H1 (cell line): ENCODE data around the gene KBTBD12. TPM values are rescaled to one million over a fixed set of nuclear protein-coding genes. Genes with fewer than 3 reads are reported as not detected.
A peak's percentile ranks its signal among the peaks of the same experiment; 100 is the strongest.

Experiments
- CTCF ChIA-PET: fragments of 300-600 bp; sonication (Branson Sonifier 250); formaldehyde crosslinking; loops from one replicate; lab custom pipeline; 2021; ENCODE audit not compliant: partially characterized antibody; lab: Charles Lee
- POLR2A ChIA-PET: fragments of 300-600 bp; sonication (Branson Sonifier 250); formaldehyde crosslinking; loops from one replicate; lab custom pipeline; 2021; ENCODE audit warnings: inconsistent platforms; ENCODE audit not compliant: partially characterized antibody; lab: Charles Lee
- DNase-seq, 2 experiments: peaks; one replicate each; pipeline versions ENCODE4 v3.0.0 to v3.0.0-alpha.2; 2010 to 2022; ENCODE audit warnings: low spot score in 2 of 2, low read depth in 1 of 2, mixed read lengths in 1 of 2
- FAIRE-seq: peaks from 2 replicates; lab custom pipeline; 2011; peaks lifted over from hg19 to GRCh38; lab: Jason Lieb, UNC
- H2AFZ ChIP-seq: 2 replicates; pipeline ENCODE4 v1.8.1; 2012; ENCODE audit warnings: low read length, inconsistent platforms
- H2AK5ac ChIP-seq: 2 replicates; pipeline ENCODE4 v1.6.1; 2013; ENCODE audit warnings: low read depth, low read length
- H2BK120ac ChIP-seq: replicated peaks from 2 replicates; pipeline ENCODE3; 2013; ENCODE audit warnings: low read depth, low read length, inconsistent platforms
- H2BK12ac ChIP-seq: 2 replicates; pipeline ENCODE4 v1.6.1; 2013; ENCODE audit warnings: low read depth, low read length
- H2BK15ac ChIP-seq: 2 replicates; pipeline ENCODE4 v1.6.1; 2013; ENCODE audit warnings: low read length
- H2BK20ac ChIP-seq: 2 replicates; pipeline ENCODE4 v1.6.1; 2013; ENCODE audit warnings: low read length
- H2BK5ac ChIP-seq: 2 replicates; pipeline ENCODE4 v1.6.1; 2013; ENCODE audit warnings: low read depth, low read length
- H3K14ac ChIP-seq: 2 replicates; pipeline ENCODE4 v1.6.1; 2013; ENCODE audit warnings: inconsistent platforms; ENCODE audit not compliant: insufficient read length
- H3K18ac ChIP-seq: 2 replicates; pipeline ENCODE4 v1.6.1; 2013; ENCODE audit warnings: low read length; ENCODE audit errors: extremely low read depth
- H3K23ac ChIP-seq: 2 replicates; pipeline ENCODE4 v1.6.1; 2013; ENCODE audit warnings: inconsistent platforms; ENCODE audit not compliant: insufficient read length
- H3K23me2 ChIP-seq: 2 replicates; pipeline ENCODE4 v1.6.1; 2013; ENCODE audit warnings: low read depth, low read length
- H3K27ac ChIP-seq: 2 replicates; pipeline ENCODE4 v1.6.1; 2011; ENCODE audit warnings: low read depth, low read length, inconsistent platforms
- H3K27me3 ChIP-seq, 4 experiments: replicated peaks in 1 of 4; 1 replicate in 1 of 4; 2 replicates in 3 of 4; pipeline versions ENCODE4 v1.6.1 to v1.8.1; 2011 to 2013; ENCODE audit warnings: low read length in 3 of 4, mild to moderate bottlenecking in 3 of 4, inconsistent platforms in 2 of 4, mixed read lengths in 2 of 4, moderate library complexity in 1 of 4; ENCODE audit not compliant: control insufficient read depth in 3 of 4, insufficient read depth in 3 of 4; ENCODE audit errors: extremely low read depth in 1 of 4
- H3K36me3 ChIP-seq, 4 experiments: 2 replicates each; pipeline versions ENCODE4 v1.6.1 to v1.8.1; 2011 to 2013; ENCODE audit warnings: mild to moderate bottlenecking in 4 of 4, low read length in 3 of 4, moderate library complexity in 2 of 4, control low read depth in 1 of 4, inconsistent platforms in 1 of 4; ENCODE audit not compliant: insufficient read depth in 4 of 4, control insufficient read depth in 2 of 4
- H3K4ac ChIP-seq: replicated peaks from 2 replicates; pipeline ENCODE3; 2013; ENCODE audit warnings: low read length, low read depth, mixed read lengths, inconsistent platforms; ENCODE audit not compliant: insufficient read length
- H3K4me1 ChIP-seq, 4 experiments: replicated peaks in 1 of 4; 1 replicate in 1 of 4; 2 replicates in 3 of 4; pipeline versions ENCODE4 v1.6.1 to v1.8.1; 2011 to 2013; ENCODE audit warnings: low read length in 3 of 4, inconsistent platforms in 2 of 4, mixed read lengths in 1 of 4; ENCODE audit not compliant: insufficient read depth in 4 of 4, control insufficient read depth in 3 of 4
- H3K4me2 ChIP-seq, 2 experiments: 2 replicates each; pipeline versions ENCODE4 v1.6.1 to v1.8.1; 2011 to 2013; ENCODE audit warnings: low read depth in 2 of 2, low read length in 2 of 2, control low read depth in 1 of 2, inconsistent platforms in 1 of 2, mild to moderate bottlenecking in 1 of 2; ENCODE audit not compliant: insufficient read depth in 1 of 2
- H3K4me3 ChIP-seq, 4 experiments: fragments of 200-600, 300-600 bp in 1 of 4; sonication (generic), shearing (Covaris generic), sonication (Bioruptor Twin) in 1 of 4; 2 replicates each; pipeline versions ENCODE4 v1.5.1 to v1.8.1; 2011 to 2016; ENCODE audit warnings: low read length in 4 of 4, low read depth in 3 of 4, control low read depth in 2 of 4, inconsistent platforms in 2 of 4, mild to moderate bottlenecking in 2 of 4, mixed read lengths in 1 of 4, moderate library complexity in 1 of 4; ENCODE audit not compliant: insufficient read depth in 2 of 4; ENCODE audit errors: extremely low read depth in 1 of 4
- H3K56ac ChIP-seq: replicated peaks from 2 replicates; pipeline ENCODE3; 2013; ENCODE audit warnings: low read depth, mild to moderate bottlenecking, mixed read lengths, low read length, inconsistent platforms; ENCODE audit not compliant: insufficient read length
- H3K79me1 ChIP-seq: 2 replicates; pipeline ENCODE4 v1.6.1; 2013; ENCODE audit warnings: low read depth, low read length, control low read depth
- H3K79me2 ChIP-seq, 2 experiments: 2 replicates each; pipeline versions ENCODE4 v1.6.1 to v1.8.1; 2012 to 2013; ENCODE audit warnings: low read length in 2 of 2, mild to moderate bottlenecking in 2 of 2, inconsistent platforms in 1 of 2; ENCODE audit not compliant: insufficient read depth in 2 of 2, control insufficient read depth in 1 of 2
- H3K9ac ChIP-seq, 4 experiments: replicated peaks in 1 of 4; 1 replicate in 1 of 4; 2 replicates in 3 of 4; pipeline versions ENCODE4 v1.6.1 to v1.8.1; 2011 to 2013; ENCODE audit warnings: low read depth in 3 of 4, low read length in 3 of 4, control low read depth in 2 of 4, mild to moderate bottlenecking in 2 of 4, moderate library complexity in 2 of 4, inconsistent platforms in 1 of 4; ENCODE audit errors: extremely low read depth in 1 of 4
- H3K9me3 ChIP-seq, 2 experiments: 2 replicates each; pipeline versions ENCODE4 v1.6.1 to v1.8.1; 2012 to 2013; ENCODE audit warnings: mild to moderate bottlenecking in 2 of 2, moderate library complexity in 2 of 2, control low read depth in 1 of 2, inconsistent platforms in 1 of 2, low read depth in 1 of 2, low read length in 1 of 2, mixed read lengths in 1 of 2; ENCODE audit not compliant: insufficient read depth in 2 of 2
- H4K20me1 ChIP-seq, 2 experiments: replicated peaks in 1 of 2; 2 replicates each; pipeline versions ENCODE3 to v1.8.1; 2011 to 2013; ENCODE audit warnings: inconsistent platforms in 2 of 2, low read length in 2 of 2, mild to moderate bottlenecking in 1 of 2; ENCODE audit not compliant: insufficient read depth in 2 of 2, control insufficient read depth in 1 of 2
- H4K5ac ChIP-seq: 2 replicates; pipeline ENCODE4 v1.6.1; 2013; ENCODE audit warnings: low read length, low read depth, mixed read lengths, inconsistent platforms; ENCODE audit not compliant: insufficient read length
- H4K8ac ChIP-seq: 2 replicates; pipeline ENCODE4 v1.8.0; 2013; ENCODE audit warnings: mild to moderate bottlenecking, moderate library complexity, low read length, inconsistent platforms; ENCODE audit not compliant: insufficient read depth; ENCODE audit errors: extremely low read depth
- H4K91ac ChIP-seq: replicated peaks from 2 replicates; pipeline ENCODE3; 2013; ENCODE audit warnings: low read length, mixed read lengths, inconsistent platforms; ENCODE audit not compliant: insufficient read length
- ATF2 ChIP-seq: IDR thresholded peaks from 2 replicates; pipeline ENCODE4 v1.6.1; 2012; ENCODE audit warnings: low read length, inconsistent platforms
- CREB1 ChIP-seq: IDR thresholded peaks from 2 replicates; pipeline ENCODE4 v1.6.1; 2012; ENCODE audit warnings: inconsistent platforms
- EP300 ChIP-seq, 2 experiments: IDR thresholded peaks; 1 replicate in 1 of 2; 2 replicates in 1 of 2; pipeline ENCODE4 v1.6.1; 2011 to 2012; ENCODE audit warnings: low read depth in 2 of 2, low read length in 2 of 2, mild to moderate bottlenecking in 2 of 2, borderline replicate concordance in 1 of 2, inconsistent platforms in 1 of 2, moderate library complexity in 1 of 2
- HDAC6 ChIP-seq: IDR thresholded peaks from one replicate; pipeline ENCODE4 v1.7.1; 2012; ENCODE audit warnings: low read depth, mild to moderate bottlenecking, inconsistent platforms, low read length, moderate library complexity
- MAX ChIP-seq: IDR thresholded peaks from 2 replicates; pipeline ENCODE4 v1.6.1; 2012; ENCODE audit warnings: inconsistent platforms
- SIN3A ChIP-seq, 2 experiments: IDR thresholded peaks in 1 of 2; conservative IDR thresholded peaks in 1 of 2; 2 replicates each; pipeline ENCODE4 v1.6.1; 2011 to 2012; ENCODE audit warnings: low read length in 2 of 2, improper control_type of control experiment in 1 of 2, low read depth in 1 of 2, mild to moderate bottlenecking in 1 of 2
- SP4 ChIP-seq: IDR thresholded peaks from 2 replicates; pipeline ENCODE4 v1.6.1; 2012; ENCODE audit warnings: low read length, inconsistent platforms
- TAF1 ChIP-seq: IDR thresholded peaks from 2 replicates; pipeline ENCODE4 v1.6.1; 2011; ENCODE audit warnings: mild to moderate bottlenecking, low read depth, low read length
- WGBS, 2 experiments: shearing (Covaris generic) in 1 of 2; methylation state at CpG; one replicate each; pipeline versions ENCODE4 v1.1.6 to v1.1.7; 2013 to 2015; ENCODE audit warnings: low lambda C conversion rate in 2 of 2, mixed read lengths in 2 of 2, inconsistent platforms in 1 of 2, low coverage in 1 of 2, missing lambda C conversion rate in 1 of 2; ENCODE audit not compliant: insufficient replicate concordance in 2 of 2, insufficient coverage in 1 of 2, insufficient read length in 1 of 2; ENCODE audit errors: extremely low coverage in 1 of 2, missing lambda C conversion rate in 1 of 2; 5-methylcytosine and 5-hydroxymethylcytosine counted together
- polyA plus RNA-seq, 7 experiments: library from polyadenylated mRNA; depleted of rRNA in 3 of 7; stranded (reverse) in 5 of 7; unstranded in 2 of 7; fragments of >200 nt in 5 of 7; fragments of 200-250 nt in 2 of 7; gene quantifications; 1 replicate in 5 of 7; 2 replicates in 1 of 7; 4 replicates in 1 of 7; pipeline versions ENCODE4 v1.2.1 to v1.2.3, GENCODE V29; 2011 to 2013; ENCODE audit warnings: missing spikeins in 2 of 7, mixed read lengths in 2 of 7
- total RNA-seq: library from RNA; stranded (reverse); fragmentation: NEBNext Ultra II Directional; extraction: Animal tissue kit (Norgen Biotek cat#: 25700); gene quantifications from 2 replicates; pipeline ENCODE4 v1.2.1, GENCODE V29; 2021

The KBTBD12 gene
- total and polyA plus RNA-seq, 2 of the 8 experiments (the other 6 are each of a cell fraction or from before 2014, with no cell fraction given): 0.33 to 0.63 TPM

GRCh38 chr3:128011140-128011539 is 96.1 kb downstream of the KBTBD12 start:
- H3K9me3 ChIP-seq: no peaks in the 10 kb centered on the region; a peak in 1 of 4 replicates
- H3K14ac ChIP-seq: no peak overlapping the region
- no peak overlapping the region for H4K5ac ChIP-seq
- H4K8ac ChIP-seq: no peak overlapping the region
- H2BK15ac ChIP-seq: no peak overlapping the region
- H2AK5ac ChIP-seq: no peak overlapping the region
- CTCF ChIA-PET: interaction anchor here (0.6 to 1.9 kb wide), 15 partner anchors 13 to 122 kb away, joined by 3 to 6 read pairs (median 3); no protein-coding TSS in a partner anchor
- no peak overlapping the region for H3K23ac ChIP-seq
- FAIRE-seq (peak; percentile 62), DNase-seq (peak; percentile 61 to 84)
- no peak overlapping the region for H2BK12ac ChIP-seq
- no peak overlapping the region for H2BK120ac ChIP-seq
- no peak overlapping the region for H3K9ac ChIP-seq
- H3K27me3 ChIP-seq: no peaks in the 10 kb centered on the region
- no peaks in the 10 kb centered on the region for H3K36me3 ChIP-seq
- H3K56ac ChIP-seq: no peak overlapping the region
- no peak overlapping the region for H2BK5ac ChIP-seq
- no peak overlapping the region for H3K18ac ChIP-seq
- no peaks in the 10 kb centered on the region for H3K79me1 ChIP-seq
- POLR2A ChIA-PET: interaction anchor here (0.7 to 1.0 kb wide), 2 partner anchors 13 to 41 kb away, joined by 3 read pairs; partner anchors contain the start of gene SEC61A1
- WGBS, 2 experiments: 8% methylated on average over 12 of the region's 12 CpGs; no CpG with 5 or more reads in 1 of the 2 experiments
- H3K4me3 ChIP-seq: peak overlapping the region in 1 of 4 experiments; percentile 29; a peak in 1 of 8 replicates
- no peaks in the 10 kb centered on the region for H3K79me2 ChIP-seq
- H2AFZ ChIP-seq: no peak overlapping the region
- peaks cover 3 to 10% (median 8%) of the 10 kb centered on the region in 4 experiments for H3K4me1 ChIP-seq
- H3K27ac ChIP-seq: no peak overlapping the region
- H3K4me2 ChIP-seq: peak overlapping the region in 1 of 2 experiments; percentile 10; a peak in 1 of 4 replicates
- H2BK20ac ChIP-seq: no peak overlapping the region
- H3K4ac ChIP-seq: no peak overlapping the region
- H3K23me2 ChIP-seq: no peaks in the 10 kb centered on the region; the same call in 1 of the 2 replicates
- no peak overlapping the region for H4K91ac ChIP-seq
- H4K20me1 ChIP-seq: no peaks in the 10 kb centered on the region
- no peak for TF ChIP-seq SP4
- no peak for TF ChIP-seq ATF2
- TF ChIP-seq MAX: peak; percentile 40; the same call in 1 of the 2 replicates
- no peak for TF ChIP-seq HDAC6
- peak; percentile 82 to 85; a peak in 3 of 4 replicates for TF ChIP-seq SIN3A (conservative IDR thresholded peaks at IDR 0.05 in 1 of 2, IDR thresholded peaks at IDR 0.05 in 1 of 2; ENCODE audit: low read depth in 1 of 2, low read length in 2 of 2)
- TF ChIP-seq EP300 (IDR thresholded peaks at IDR 0.05; ENCODE audit: borderline replicate concordance in 1 of 2, low read depth in 2 of 2, low read length in 2 of 2): no peak
- no peak for TF ChIP-seq TAF1
- TF ChIP-seq CREB1: no peak
